Measurements from ENCODE around the gene DDAH1. TPM values are rescaled to one million over a fixed set of nuclear protein-coding genes. Genes with fewer than 3 reads are reported as not detected.

DDAH1 gene
- total RNA-seq, 1 donor from 2014 or later: 10.3 TPM

- Histone ChIP-seq H3K27me3 (no peaks in the 10 kb centered on the region), H3K27ac (no peak overlapping the region), H3K4me1 (no peaks in the 10 kb centered on the region), H3K4me3 (no peak overlapping the region), H3K9me3 (no peaks in the 10 kb centered on the region), H3K36me3 (no peaks in the 10 kb centered on the region)
- TF ChIP-seq POLR2AphosphoS5 (IDR thresholded peaks at IDR 0.05; ENCODE audit: insufficient read depth in 1 of 2, low read depth in 1 of 2) (no peak), CTCF (IDR thresholded peaks at IDR 0.05) (no peak), POLR2A (IDR thresholded peaks at IDR 0.05) (no peak)
- intact Hi-C loops (cut with DNase I): no loop called here
- DNase-seq (ENCODE audit: extremely low spot score in 2 of 2): no peak
Observed at GRCh38 chr1:85447006-85447943, 17.7 kb downstream of the DDAH1 start.

GRCh38 chr1:85445906-85446305 lies 19.1 kb downstream of the DDAH1 start:
- TF ChIP-seq POLR2A (IDR thresholded peaks at IDR 0.05) (no peak), POLR2AphosphoS5 (IDR thresholded peaks at IDR 0.05; ENCODE audit: insufficient read depth in 1 of 2, low read depth in 1 of 2) (no peak), CTCF (IDR thresholded peaks at IDR 0.05) (no peak)
- intact Hi-C loops (cut with DNase I): no loop called here
- no peaks in the 10 kb centered on the region for H3K27me3 ChIP-seq
- H3K36me3 ChIP-seq: no peaks in the 10 kb centered on the region
- no peaks in the 10 kb centered on the region for H3K9me3 ChIP-seq
- no peak overlapping the region for H3K4me3 ChIP-seq
- DNase-seq (ENCODE audit: extremely low spot score in 2 of 2): no peak
- no peak overlapping the region for H3K27ac ChIP-seq
- no peaks in the 10 kb centered on the region for H3K4me1 ChIP-seq

DNA sequence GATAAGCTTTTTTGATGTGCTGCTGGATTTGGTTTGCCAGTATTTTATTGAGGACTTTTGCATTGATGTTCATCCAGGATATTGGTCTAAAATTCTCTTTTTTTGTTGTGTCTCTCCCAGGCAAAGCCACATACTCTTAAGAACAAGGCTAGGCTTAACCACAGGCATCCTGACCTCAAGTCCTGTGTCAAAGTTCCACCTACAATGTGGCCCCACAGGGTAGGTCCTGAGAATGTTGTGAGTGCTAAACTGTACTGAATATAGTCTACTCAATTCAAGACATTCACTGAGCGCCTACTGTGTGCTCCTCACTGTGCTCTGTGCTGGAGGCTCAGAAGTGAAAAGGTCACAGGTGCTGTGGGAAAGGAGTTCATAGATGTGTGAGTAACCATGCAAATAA lies 20.6 kb downstream of the DDAH1 start:
- TF ChIP-seq POLR2A (IDR thresholded peaks at IDR 0.05) (no peak), POLR2AphosphoS5 (IDR thresholded peaks at IDR 0.05; ENCODE audit: insufficient read depth in 1 of 2, low read depth in 1 of 2) (no peak), CTCF (IDR thresholded peaks at IDR 0.05) (no peak)
- DNase-seq (ENCODE audit: extremely low spot score in 2 of 2): no peak
- H3K4me1 ChIP-seq: no peaks in the 10 kb centered on the region
- H3K4me3 ChIP-seq: no peak overlapping the region
- H3K9me3 ChIP-seq: no peaks in the 10 kb centered on the region
- H3K27me3 ChIP-seq: no peaks in the 10 kb centered on the region
- H3K27ac ChIP-seq: no peak overlapping the region
- H3K36me3 ChIP-seq: no peaks in the 10 kb centered on the region
- intact Hi-C loops (cut with DNase I): no loop called here

DNA sequence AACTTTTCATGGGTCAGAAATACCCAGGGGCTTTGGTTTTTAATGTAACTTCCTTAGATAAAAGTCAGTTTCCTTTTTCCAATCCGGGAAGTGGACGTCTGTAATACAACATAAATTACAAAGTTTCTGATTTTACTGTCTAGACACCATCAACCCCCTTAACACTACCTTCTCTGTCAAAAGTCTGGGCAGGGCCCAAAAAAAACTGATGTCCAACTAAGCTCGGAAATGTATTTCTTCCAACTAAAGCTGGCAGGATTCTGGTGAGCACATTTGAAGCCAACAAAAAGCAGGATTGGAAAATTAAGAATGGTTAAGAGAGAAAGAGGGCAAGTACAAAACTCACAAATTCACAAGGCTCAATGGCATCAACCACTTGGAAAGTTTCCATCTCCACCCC lies 24.3 kb downstream of the DDAH1 start:
- no peak for DNase-seq (ENCODE audit: extremely low spot score in 2 of 2)
- Histone ChIP-seq H3K4me1 (no peaks in the 10 kb centered on the region), H3K36me3 (no peaks in the 10 kb centered on the region), H3K9me3 (no peaks in the 10 kb centered on the region), H3K4me3 (no peak overlapping the region), H3K27ac (no peak overlapping the region), H3K27me3 (no peaks in the 10 kb centered on the region)
- TF ChIP-seq POLR2A (IDR thresholded peaks at IDR 0.05) (no peak), CTCF (IDR thresholded peaks at IDR 0.05) (no peak), POLR2AphosphoS5 (IDR thresholded peaks at IDR 0.05; ENCODE audit: insufficient read depth in 1 of 2, low read depth in 1 of 2) (no peak)
- intact Hi-C loops (cut with DNase I): no loop called here

- intact Hi-C loops (cut with DNase I): no loop called here
- no peaks in the 10 kb centered on the region for H3K36me3 ChIP-seq
- no peaks in the 10 kb centered on the region for H3K9me3 ChIP-seq
- no peaks in the 10 kb centered on the region for H3K4me1 ChIP-seq
- DNase-seq (ENCODE audit: extremely low spot score in 2 of 2): no peak
- no peak for TF ChIP-seq CTCF (IDR thresholded peaks at IDR 0.05)
- no peak for TF ChIP-seq POLR2AphosphoS5 (IDR thresholded peaks at IDR 0.05; ENCODE audit: insufficient read depth in 1 of 2, low read depth in 1 of 2)
- no peak for TF ChIP-seq POLR2A (IDR thresholded peaks at IDR 0.05)
- no peaks in the 10 kb centered on the region for H3K27me3 ChIP-seq
- H3K4me3 ChIP-seq: no peak overlapping the region
- no peak overlapping the region for H3K27ac ChIP-seq
Observed at GRCh38 chr1:85438353-85438752, 26.6 kb downstream of the DDAH1 start.

Data from vagina (tissue), 2 donors.